Body of pancreas (tissue), 4 donors: ENCODE data around the gene FARS2.

ENCODE experiments used
- POLR2A ChIP-seq, 3 donors: fragments of 450-650 bp; IDR thresholded peaks; one replicate each; pipeline ENCODE4 v1.6.1; 2016; ENCODE audit warnings: antibody characterized with exemption in 3 of 3, mild to moderate bottlenecking in 2 of 3
- TF ChIP-seq, protein P1 (sequence below), 7 experiments: fragments of 450-650 bp in 4 of 7; fragments of 200-600 bp in 3 of 7; sonication (generic) in 3 of 7; IDR thresholded peaks; one replicate each; pipeline ENCODE4 v1.5.1; 2016 to 2019; ENCODE audit warnings: antibody characterized with exemption in 7 of 7

GRCh38 chr6:5490501-5491069, 229.3 kb downstream of the FARS2 start:
- TF ChIP-seq, protein P1, sequence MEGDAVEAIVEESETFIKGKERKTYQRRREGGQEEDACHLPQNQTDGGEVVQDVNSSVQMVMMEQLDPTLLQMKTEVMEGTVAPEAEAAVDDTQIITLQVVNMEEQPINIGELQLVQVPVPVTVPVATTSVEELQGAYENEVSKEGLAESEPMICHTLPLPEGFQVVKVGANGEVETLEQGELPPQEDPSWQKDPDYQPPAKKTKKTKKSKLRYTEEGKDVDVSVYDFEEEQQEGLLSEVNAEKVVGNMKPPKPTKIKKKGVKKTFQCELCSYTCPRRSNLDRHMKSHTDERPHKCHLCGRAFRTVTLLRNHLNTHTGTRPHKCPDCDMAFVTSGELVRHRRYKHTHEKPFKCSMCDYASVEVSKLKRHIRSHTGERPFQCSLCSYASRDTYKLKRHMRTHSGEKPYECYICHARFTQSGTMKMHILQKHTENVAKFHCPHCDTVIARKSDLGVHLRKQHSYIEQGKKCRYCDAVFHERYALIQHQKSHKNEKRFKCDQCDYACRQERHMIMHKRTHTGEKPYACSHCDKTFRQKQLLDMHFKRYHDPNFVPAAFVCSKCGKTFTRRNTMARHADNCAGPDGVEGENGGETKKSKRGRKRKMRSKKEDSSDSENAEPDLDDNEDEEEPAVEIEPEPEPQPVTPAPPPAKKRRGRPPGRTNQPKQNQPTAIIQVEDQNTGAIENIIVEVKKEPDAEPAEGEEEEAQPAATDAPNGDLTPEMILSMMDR (IDR thresholded peaks at IDR 0.05) = no peak
- no peak for TF ChIP-seq POLR2A (IDR thresholded peaks at IDR 0.05)
